ENCODE measurements around the gene FLT4. TPM values are rescaled to one million over a fixed set of nuclear protein-coding genes. Genes with fewer than 3 reads are reported as not detected.

Gene FLT4
- total and polyA plus RNA-seq, 2 of the 13 experiments (the other 11 are each of a cell fraction or from before 2014, with no cell fraction given), result not detected

DNA sequence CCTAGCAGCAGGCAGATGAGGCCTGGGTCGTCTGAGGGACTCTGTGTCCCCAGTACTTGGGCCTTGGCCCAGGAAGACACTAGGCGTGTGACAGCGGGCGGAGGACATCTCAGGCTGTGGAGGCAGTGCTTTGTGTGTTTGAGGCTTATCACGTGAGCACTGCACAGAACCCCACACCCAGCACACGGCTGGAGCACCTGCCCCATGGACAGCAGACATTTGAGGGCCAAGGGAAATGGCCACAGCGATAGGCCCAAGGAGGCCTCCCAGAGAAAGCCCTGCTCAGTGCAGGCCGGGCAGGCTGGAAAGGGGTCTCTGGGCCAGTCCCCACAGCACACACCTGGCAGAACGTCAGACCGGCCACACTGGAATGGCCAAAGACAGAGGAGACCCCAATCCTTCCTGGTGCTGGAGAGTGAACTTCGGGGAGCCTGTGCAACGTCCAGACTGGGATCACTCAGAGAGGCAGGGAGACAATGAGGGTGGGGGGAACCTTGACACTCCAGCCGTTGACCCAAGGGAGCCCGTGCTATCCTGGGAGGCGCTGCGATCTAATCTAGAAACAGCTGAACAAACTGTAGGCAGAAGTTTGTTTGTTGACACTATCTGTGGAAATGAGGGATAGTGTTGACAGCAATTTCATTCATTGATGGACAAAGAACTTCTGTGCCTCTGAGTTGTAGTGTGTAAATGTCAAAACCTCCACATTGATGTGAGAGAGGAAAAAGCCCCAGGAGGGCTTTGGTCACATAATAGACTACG lies 19.6 kb upstream of the FLT4 start (continued):
- TF ChIP-seq, protein P1, sequence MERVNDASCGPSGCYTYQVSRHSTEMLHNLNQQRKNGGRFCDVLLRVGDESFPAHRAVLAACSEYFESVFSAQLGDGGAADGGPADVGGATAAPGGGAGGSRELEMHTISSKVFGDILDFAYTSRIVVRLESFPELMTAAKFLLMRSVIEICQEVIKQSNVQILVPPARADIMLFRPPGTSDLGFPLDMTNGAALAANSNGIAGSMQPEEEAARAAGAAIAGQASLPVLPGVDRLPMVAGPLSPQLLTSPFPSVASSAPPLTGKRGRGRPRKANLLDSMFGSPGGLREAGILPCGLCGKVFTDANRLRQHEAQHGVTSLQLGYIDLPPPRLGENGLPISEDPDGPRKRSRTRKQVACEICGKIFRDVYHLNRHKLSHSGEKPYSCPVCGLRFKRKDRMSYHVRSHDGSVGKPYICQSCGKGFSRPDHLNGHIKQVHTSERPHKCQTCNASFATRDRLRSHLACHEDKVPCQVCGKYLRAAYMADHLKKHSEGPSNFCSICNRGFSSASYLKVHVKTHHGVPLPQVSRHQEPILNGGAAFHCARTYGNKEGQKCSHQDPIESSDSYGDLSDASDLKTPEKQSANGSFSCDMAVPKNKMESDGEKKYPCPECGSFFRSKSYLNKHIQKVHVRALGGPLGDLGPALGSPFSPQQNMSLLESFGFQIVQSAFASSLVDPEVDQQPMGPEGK (CRISPR knock-in tag; IDR thresholded peaks at IDR 0.05), result 0 out of 2 replicates have a peak, but pooled peaks have one; percentile 22
- TF ChIP-seq, protein P2, sequence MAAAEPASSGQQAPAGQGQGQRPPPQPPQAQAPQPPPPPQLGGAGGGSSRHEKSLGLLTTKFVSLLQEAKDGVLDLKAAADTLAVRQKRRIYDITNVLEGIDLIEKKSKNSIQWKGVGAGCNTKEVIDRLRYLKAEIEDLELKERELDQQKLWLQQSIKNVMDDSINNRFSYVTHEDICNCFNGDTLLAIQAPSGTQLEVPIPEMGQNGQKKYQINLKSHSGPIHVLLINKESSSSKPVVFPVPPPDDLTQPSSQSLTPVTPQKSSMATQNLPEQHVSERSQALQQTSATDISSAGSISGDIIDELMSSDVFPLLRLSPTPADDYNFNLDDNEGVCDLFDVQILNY (CRISPR knock-in tag; conservative IDR thresholded peaks at IDR 0.05), result no peak
- TF ChIP-seq, protein P3, sequence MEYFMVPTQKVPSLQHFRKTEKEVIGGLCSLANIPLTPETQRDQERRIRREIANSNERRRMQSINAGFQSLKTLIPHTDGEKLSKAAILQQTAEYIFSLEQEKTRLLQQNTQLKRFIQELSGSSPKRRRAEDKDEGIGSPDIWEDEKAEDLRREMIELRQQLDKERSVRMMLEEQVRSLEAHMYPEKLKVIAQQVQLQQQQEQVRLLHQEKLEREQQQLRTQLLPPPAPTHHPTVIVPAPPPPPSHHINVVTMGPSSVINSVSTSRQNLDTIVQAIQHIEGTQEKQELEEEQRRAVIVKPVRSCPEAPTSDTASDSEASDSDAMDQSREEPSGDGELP (IDR thresholded peaks at IDR 0.05; ENCODE audit: borderline replicate concordance, low read depth), result peak; percentile 90
- TF ChIP-seq ZNF207 (IDR thresholded peaks at IDR 0.05; ENCODE audit: borderline replicate concordance) (no peak), TOPORS (CRISPR knock-in tag; IDR thresholded peaks at IDR 0.05) (no peak), SCMH1 (CRISPR knock-in tag; IDR thresholded peaks at IDR 0.05; ENCODE audit: borderline replicate concordance) (no peak), MXI1 (IDR thresholded peaks at IDR 0.05; ENCODE audit: borderline replicate concordance, low read depth, low read length) (no peak), PAWR (CRISPR knock-in tag; IDR thresholded peaks at IDR 0.05; ENCODE audit: borderline replicate concordance) (no peak), SOX6 (IDR thresholded peaks at IDR 0.05) (no peak), SOX6 (CRISPR knock-in tag; IDR thresholded peaks at IDR 0.05) (peak; percentile 58), ZNF747 (CRISPR knock-in tag; IDR thresholded peaks at IDR 0.05; ENCODE audit: borderline replicate concordance) (no peak), NPAS2 (CRISPR knock-in tag; IDR thresholded peaks at IDR 0.05; ENCODE audit: borderline replicate concordance) (no peak), HNF4G (IDR thresholded peaks at IDR 0.05; ENCODE audit: borderline replicate concordance, low read depth, low read length) (no peak), HNF4G (CRISPR knock-in tag; IDR thresholded peaks at IDR 0.05; ENCODE audit: borderline replicate concordance, low read depth) (no peak), SMYD3 (CRISPR knock-in tag; IDR thresholded peaks at IDR 0.05) (no peak), NFIC (IDR thresholded peaks at IDR 0.05; ENCODE audit: low read length) (no peak), ZIK1 (CRISPR knock-in tag; IDR thresholded peaks at IDR 0.05; ENCODE audit: borderline replicate concordance, low read depth) (no peak), CAMTA2 (CRISPR knock-in tag; IDR thresholded peaks at IDR 0.05; ENCODE audit: borderline replicate concordance) (no peak)
- TF ChIP-seq, protein P4, sequence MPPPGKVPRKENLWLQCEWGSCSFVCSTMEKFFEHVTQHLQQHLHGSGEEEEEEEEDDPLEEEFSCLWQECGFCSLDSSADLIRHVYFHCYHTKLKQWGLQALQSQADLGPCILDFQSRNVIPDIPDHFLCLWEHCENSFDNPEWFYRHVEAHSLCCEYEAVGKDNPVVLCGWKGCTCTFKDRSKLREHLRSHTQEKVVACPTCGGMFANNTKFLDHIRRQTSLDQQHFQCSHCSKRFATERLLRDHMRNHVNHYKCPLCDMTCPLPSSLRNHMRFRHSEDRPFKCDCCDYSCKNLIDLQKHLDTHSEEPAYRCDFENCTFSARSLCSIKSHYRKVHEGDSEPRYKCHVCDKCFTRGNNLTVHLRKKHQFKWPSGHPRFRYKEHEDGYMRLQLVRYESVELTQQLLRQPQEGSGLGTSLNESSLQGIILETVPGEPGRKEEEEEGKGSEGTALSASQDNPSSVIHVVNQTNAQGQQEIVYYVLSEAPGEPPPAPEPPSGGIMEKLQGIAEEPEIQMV (CRISPR knock-in tag; IDR thresholded peaks at IDR 0.05; ENCODE audit: low read depth), result no peak
- TF ChIP-seq, protein P5, sequence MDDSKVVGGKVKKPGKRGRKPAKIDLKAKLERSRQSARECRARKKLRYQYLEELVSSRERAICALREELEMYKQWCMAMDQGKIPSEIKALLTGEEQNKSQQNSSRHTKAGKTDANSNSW (CRISPR knock-in tag; IDR thresholded peaks at IDR 0.05; ENCODE audit: borderline replicate concordance), result no peak
- TF ChIP-seq, protein P6, sequence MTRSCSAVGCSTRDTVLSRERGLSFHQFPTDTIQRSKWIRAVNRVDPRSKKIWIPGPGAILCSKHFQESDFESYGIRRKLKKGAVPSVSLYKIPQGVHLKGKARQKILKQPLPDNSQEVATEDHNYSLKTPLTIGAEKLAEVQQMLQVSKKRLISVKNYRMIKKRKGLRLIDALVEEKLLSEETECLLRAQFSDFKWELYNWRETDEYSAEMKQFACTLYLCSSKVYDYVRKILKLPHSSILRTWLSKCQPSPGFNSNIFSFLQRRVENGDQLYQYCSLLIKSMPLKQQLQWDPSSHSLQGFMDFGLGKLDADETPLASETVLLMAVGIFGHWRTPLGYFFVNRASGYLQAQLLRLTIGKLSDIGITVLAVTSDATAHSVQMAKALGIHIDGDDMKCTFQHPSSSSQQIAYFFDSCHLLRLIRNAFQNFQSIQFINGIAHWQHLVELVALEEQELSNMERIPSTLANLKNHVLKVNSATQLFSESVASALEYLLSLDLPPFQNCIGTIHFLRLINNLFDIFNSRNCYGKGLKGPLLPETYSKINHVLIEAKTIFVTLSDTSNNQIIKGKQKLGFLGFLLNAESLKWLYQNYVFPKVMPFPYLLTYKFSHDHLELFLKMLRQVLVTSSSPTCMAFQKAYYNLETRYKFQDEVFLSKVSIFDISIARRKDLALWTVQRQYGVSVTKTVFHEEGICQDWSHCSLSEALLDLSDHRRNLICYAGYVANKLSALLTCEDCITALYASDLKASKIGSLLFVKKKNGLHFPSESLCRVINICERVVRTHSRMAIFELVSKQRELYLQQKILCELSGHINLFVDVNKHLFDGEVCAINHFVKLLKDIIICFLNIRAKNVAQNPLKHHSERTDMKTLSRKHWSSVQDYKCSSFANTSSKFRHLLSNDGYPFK (CRISPR knock-in tag; IDR thresholded peaks at IDR 0.05; ENCODE audit: borderline replicate concordance), result no peak
